PFSK-1 (cell line): ENCODE data around the gene RPL10A.

Experiments
- FOXP2 ChIP-seq: optimal IDR thresholded peaks from 2 replicates; pipeline ENCODE3; 2011; ENCODE audit warnings: borderline replicate concordance, control low read depth, inconsistent platforms; ENCODE audit not compliant: insufficient read depth; ENCODE audit errors: extremely low read length, extremely low read depth
- POLR2AphosphoS5 ChIP-seq: IDR thresholded peaks from 2 replicates; pipeline ENCODE4 v1.6.1; 2012; ENCODE audit warnings: low read depth, mild to moderate bottlenecking, control low read depth, low read length, moderate library complexity
- SIN3A ChIP-seq: IDR thresholded peaks from 2 replicates; pipeline ENCODE4 v1.6.1; 2012; ENCODE audit warnings: mild to moderate bottlenecking, low read length, moderate library complexity, borderline replicate concordance; ENCODE audit not compliant: insufficient read depth
- TAF1 ChIP-seq: IDR thresholded peaks from 2 replicates; pipeline ENCODE4 v1.6.1; 2012; ENCODE audit warnings: low read length, control low read depth, borderline replicate concordance; ENCODE audit not compliant: insufficient read depth
- TF ChIP-seq, protein P1 (sequence below), 2 experiments: IDR thresholded peaks; 2 replicates each; pipeline versions ENCODE4 v1.6.1 to v1.8.0; 2011 to 2012; ENCODE audit warnings: low read depth in 2 of 2, low read length in 2 of 2, control low read depth in 1 of 2, inconsistent platforms in 1 of 2, mild to moderate bottlenecking in 1 of 2, moderate library complexity in 1 of 2; ENCODE audit not compliant: insufficient read depth in 1 of 2

DNA sequence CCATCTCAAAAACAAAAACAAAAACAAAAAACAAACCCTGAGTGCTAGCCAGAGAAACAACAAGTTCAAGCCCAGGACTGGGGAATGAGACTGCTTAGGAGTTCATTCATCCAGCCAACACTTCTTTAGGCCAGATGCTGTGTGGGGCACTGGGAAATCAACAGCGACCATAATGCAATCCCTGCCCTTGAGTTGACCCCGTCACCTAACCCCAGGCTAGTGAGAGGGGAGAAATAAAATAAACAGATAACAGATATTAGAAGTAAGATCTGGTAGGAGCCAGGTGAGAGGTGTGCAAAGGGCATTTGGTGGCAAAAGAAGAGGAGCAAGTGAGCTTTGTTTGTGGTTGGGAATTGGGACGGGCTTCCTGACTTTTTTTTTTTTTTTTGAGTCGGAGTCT, 4.9 kb upstream of the RPL10A start:
- TF ChIP-seq POLR2AphosphoS5 (no peak), SIN3A (no peak), FOXP2 (no peak), TAF1 (no peak)
- TF ChIP-seq, protein P1, sequence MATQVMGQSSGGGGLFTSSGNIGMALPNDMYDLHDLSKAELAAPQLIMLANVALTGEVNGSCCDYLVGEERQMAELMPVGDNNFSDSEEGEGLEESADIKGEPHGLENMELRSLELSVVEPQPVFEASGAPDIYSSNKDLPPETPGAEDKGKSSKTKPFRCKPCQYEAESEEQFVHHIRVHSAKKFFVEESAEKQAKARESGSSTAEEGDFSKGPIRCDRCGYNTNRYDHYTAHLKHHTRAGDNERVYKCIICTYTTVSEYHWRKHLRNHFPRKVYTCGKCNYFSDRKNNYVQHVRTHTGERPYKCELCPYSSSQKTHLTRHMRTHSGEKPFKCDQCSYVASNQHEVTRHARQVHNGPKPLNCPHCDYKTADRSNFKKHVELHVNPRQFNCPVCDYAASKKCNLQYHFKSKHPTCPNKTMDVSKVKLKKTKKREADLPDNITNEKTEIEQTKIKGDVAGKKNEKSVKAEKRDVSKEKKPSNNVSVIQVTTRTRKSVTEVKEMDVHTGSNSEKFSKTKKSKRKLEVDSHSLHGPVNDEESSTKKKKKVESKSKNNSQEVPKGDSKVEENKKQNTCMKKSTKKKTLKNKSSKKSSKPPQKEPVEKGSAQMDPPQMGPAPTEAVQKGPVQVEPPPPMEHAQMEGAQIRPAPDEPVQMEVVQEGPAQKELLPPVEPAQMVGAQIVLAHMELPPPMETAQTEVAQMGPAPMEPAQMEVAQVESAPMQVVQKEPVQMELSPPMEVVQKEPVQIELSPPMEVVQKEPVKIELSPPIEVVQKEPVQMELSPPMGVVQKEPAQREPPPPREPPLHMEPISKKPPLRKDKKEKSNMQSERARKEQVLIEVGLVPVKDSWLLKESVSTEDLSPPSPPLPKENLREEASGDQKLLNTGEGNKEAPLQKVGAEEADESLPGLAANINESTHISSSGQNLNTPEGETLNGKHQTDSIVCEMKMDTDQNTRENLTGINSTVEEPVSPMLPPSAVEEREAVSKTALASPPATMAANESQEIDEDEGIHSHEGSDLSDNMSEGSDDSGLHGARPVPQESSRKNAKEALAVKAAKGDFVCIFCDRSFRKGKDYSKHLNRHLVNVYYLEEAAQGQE (IDR thresholded peaks at IDR 0.05; ENCODE audit: insufficient read depth in 1 of 2, low read depth in 2 of 2, low read length in 2 of 2) = no peak
